ENCODE data around the gene APP. TPM values are rescaled to one million over a fixed set of nuclear protein-coding genes. Genes with fewer than 3 reads are reported as not detected.
"Not testable (repeated sequence)": the region's sequence is repeated elsewhere in the genome, so short reads cannot be mapped to it uniquely, and the experiment has no call there.

APP gene
- total and polyA plus RNA-seq, 2 experiments from 2014 or later = 55.7 to 316 TPM

- Histone ChIP-seq H3K79me2 (peaks cover 2% of the 10 kb centered on the region), H3K9me2 (replicated peaks; ENCODE audit: insufficient read depth) (no peaks in the 10 kb centered on the region), H3K36me3 (replicated peaks; ENCODE audit: insufficient read depth, low read depth) (no peaks in the 10 kb centered on the region), H4K20me1 (ENCODE audit: insufficient read depth, poor library complexity, severe bottlenecking) (no peaks in the 10 kb centered on the region), H3K27ac (no peak overlapping the region), H3K9me3 (ENCODE audit: low read depth) (no peaks in the 10 kb centered on the region), H3K27me3 (no peaks in the 10 kb centered on the region), H3K4me1 (ENCODE audit: insufficient read depth) (no peaks in the 10 kb centered on the region), H3K4me2 (no peak overlapping the region), H2AFZ (no peak overlapping the region), H3K4me3 (no peak overlapping the region)
- 90% methylated on average over 9 of the region's 9 CpGs for WGBS (ENCODE audit: low lambda C conversion rate, missing lambda C conversion rate)
- no peak for TF ChIP-seq CTCF (IDR thresholded peaks at IDR 0.05; ENCODE audit: poor library complexity)
- no peak for TF ChIP-seq EZH2 (IDR thresholded peaks at IDR 0.05; ENCODE audit: borderline replicate concordance)
- no peak for TF ChIP-seq EZH2phosphoT487 (IDR thresholded peaks at IDR 0.05; ENCODE audit: low read depth, severe bottlenecking, unreplicated experiment)
- peak; percentile 21 for DNase-seq (ENCODE audit: low spot score)
Observed at GRCh38 chr21:25929856-25930520, 240.6 kb downstream of the APP start.

- no peaks in the 10 kb centered on the region for H3K27me3 ChIP-seq
- WGBS (ENCODE audit: low lambda C conversion rate, missing lambda C conversion rate) = 86% methylated on average over 6 of the region's 6 CpGs
- H3K9me2 ChIP-seq (replicated peaks; ENCODE audit: insufficient read depth) = no peaks in the 10 kb centered on the region
- H3K9me3 ChIP-seq (ENCODE audit: low read depth) = no peaks in the 10 kb centered on the region
- TF ChIP-seq EZH2 (IDR thresholded peaks at IDR 0.05; ENCODE audit: borderline replicate concordance) (no peak), CTCF (IDR thresholded peaks at IDR 0.05; ENCODE audit: poor library complexity) (no peak), EZH2phosphoT487 (IDR thresholded peaks at IDR 0.05; ENCODE audit: low read depth, severe bottlenecking, unreplicated experiment) (no peak)
- DNase-seq (ENCODE audit: low spot score) = no peak
- no peaks in the 10 kb centered on the region for H3K4me1 ChIP-seq (ENCODE audit: insufficient read depth)
- no peak overlapping the region for H3K4me3 ChIP-seq
- H3K4me2 ChIP-seq = no peak overlapping the region
- H3K36me3 ChIP-seq (replicated peaks; ENCODE audit: insufficient read depth, low read depth) = no peaks in the 10 kb centered on the region
- H3K79me2 ChIP-seq = peaks cover 2% of the 10 kb centered on the region
- H4K20me1 ChIP-seq (ENCODE audit: insufficient read depth, poor library complexity, severe bottlenecking) = no peaks in the 10 kb centered on the region
- H2AFZ ChIP-seq = no peak overlapping the region
- no peak overlapping the region for H3K27ac ChIP-seq
Observed at GRCh38 chr21:25927195-25927880, 243.2 kb downstream of the APP start.

- Histone ChIP-seq H3K9me2 (replicated peaks; ENCODE audit: insufficient read depth) (no peaks in the 10 kb centered on the region), H3K27me3 (no peaks in the 10 kb centered on the region), H4K20me1 (ENCODE audit: insufficient read depth, poor library complexity, severe bottlenecking) (no peaks in the 10 kb centered on the region), H3K36me3 (replicated peaks; ENCODE audit: insufficient read depth, low read depth) (no peaks in the 10 kb centered on the region), H2AFZ (no peak overlapping the region), H3K4me2 (no peak overlapping the region), H3K4me3 (no peak overlapping the region), H3K27ac (no peak overlapping the region), H3K9me3 (ENCODE audit: low read depth) (no peaks in the 10 kb centered on the region), H3K4me1 (ENCODE audit: insufficient read depth) (no peaks in the 10 kb centered on the region), H3K79me2 (peaks cover 2% of the 10 kb centered on the region)
- DNase-seq (ENCODE audit: low spot score) = no peak
- no peak for TF ChIP-seq EZH2phosphoT487 (IDR thresholded peaks at IDR 0.05; ENCODE audit: low read depth, severe bottlenecking, unreplicated experiment)
- 98% methylated on average over 2 of the region's 2 CpGs for WGBS (ENCODE audit: low lambda C conversion rate, missing lambda C conversion rate)
Observed at GRCh38 chr21:25925936-25926335, 244.6 kb downstream of the APP start.

GRCh38 chr21:25925064-25925800 is 245.3 kb downstream of the APP start:
- TF ChIP-seq CTCF (IDR thresholded peaks at IDR 0.05; ENCODE audit: poor library complexity) = no peak
- TF ChIP-seq EZH2 (IDR thresholded peaks at IDR 0.05; ENCODE audit: borderline replicate concordance) = no peak
- TF ChIP-seq EZH2phosphoT487 (IDR thresholded peaks at IDR 0.05; ENCODE audit: low read depth, severe bottlenecking, unreplicated experiment) = no peak
- no peaks in the 10 kb centered on the region for H3K9me2 ChIP-seq (replicated peaks; ENCODE audit: insufficient read depth)
- H3K4me1 ChIP-seq (ENCODE audit: insufficient read depth) = no peaks in the 10 kb centered on the region
- no peak overlapping the region for H2AFZ ChIP-seq
- no peaks in the 10 kb centered on the region for H4K20me1 ChIP-seq (ENCODE audit: insufficient read depth, poor library complexity, severe bottlenecking)
- no peaks in the 10 kb centered on the region for H3K36me3 ChIP-seq (replicated peaks; ENCODE audit: insufficient read depth, low read depth)
- no peak overlapping the region for H3K4me2 ChIP-seq
- H3K9me3 ChIP-seq (ENCODE audit: low read depth) = no peaks in the 10 kb centered on the region
- DNase-seq (ENCODE audit: low spot score) = no peak
- peaks cover 2% of the 10 kb centered on the region for H3K79me2 ChIP-seq
- WGBS (ENCODE audit: low lambda C conversion rate, missing lambda C conversion rate) = 98% methylated on average over 14 of the region's 14 CpGs
- H3K4me3 ChIP-seq = no peak overlapping the region
- H3K27me3 ChIP-seq = no peaks in the 10 kb centered on the region
- no peak overlapping the region for H3K27ac ChIP-seq

GRCh38 chr21:25918152-25918551 is 252.4 kb downstream of the APP start:
- not testable (repeated sequence) for DNase-seq (ENCODE audit: low spot score)

More at GRCh38 chr21:25918152-25918551, 252.4 kb downstream of the APP start:
- H3K9me3 ChIP-seq (ENCODE audit: low read depth); H3K4me1 ChIP-seq (ENCODE audit: insufficient read depth); H3K4me2 ChIP-seq; H3K4me3 ChIP-seq; H3K27me3 ChIP-seq; H3K27ac ChIP-seq; H3K9me2 ChIP-seq (replicated peaks; ENCODE audit: insufficient read depth); H2AFZ ChIP-seq; H3K36me3 ChIP-seq (replicated peaks; ENCODE audit: insufficient read depth, low read depth); H4K20me1 ChIP-seq (ENCODE audit: insufficient read depth, poor library complexity, severe bottlenecking): not testable (repeated sequence)
- H3K79me2 ChIP-seq = peaks cover 17% of the 10 kb centered on the region
- 98% methylated on average over 17 of the region's 17 CpGs for WGBS (ENCODE audit: low lambda C conversion rate, missing lambda C conversion rate)
